Transverse colon (tissue), 3 donors: ENCODE data around the gene RGS13.

Experiments
- CTCF ChIP-seq, 5 experiments: fragments of 200-600 bp in 3 of 5; fragments of 450-650 bp in 2 of 5; sonication (generic) in 3 of 5; IDR thresholded peaks; 1 replicate in 2 of 5; 2 replicates in 3 of 5; pipeline ENCODE4 v1.5.1; 2016 to 2017; ENCODE audit warnings: antibody characterized with exemption in 5 of 5, inconsistent platforms in 3 of 5, mild to moderate bottlenecking in 2 of 5, moderate library complexity in 1 of 5
- EP300 ChIP-seq: sonication (generic); formaldehyde crosslinking; IDR thresholded peaks from one replicate; pipeline ENCODE4 v1.6.1; 2017; ENCODE audit warnings: antibody characterized with exemption, low read depth
- POLR2A ChIP-seq: fragments of 450-650 bp; IDR thresholded peaks from one replicate; pipeline ENCODE4 v1.6.1; 2016; ENCODE audit warnings: antibody characterized with exemption, mild to moderate bottlenecking, moderate library complexity

GRCh38 chr1:192639607-192640368 lies 3.8 kb downstream of the RGS13 start:
- no peak for TF ChIP-seq CTCF (IDR thresholded peaks at IDR 0.05)
- no peak for TF ChIP-seq POLR2A
- no peak for TF ChIP-seq EP300
